Natural killer cell (primary cell): ENCODE results near the gene PSMD8. TPM values are rescaled to one million over a fixed set of nuclear protein-coding genes. Genes with fewer than 3 reads are reported as not detected.

Source experiments
- ATAC-seq, 3 donors: fragments of 150-1000 bp in 2 of 3; fragments of 200-7000 bp in 1 of 3; cut with Tn5 transposase; 1 replicate in 1 of 3; 2 replicates in 2 of 3; pipeline ENCODE4 v1.10.0; 2021; ENCODE audit warnings: mild to moderate bottlenecking in 2 of 3, moderate library complexity in 2 of 3
- DNase-seq, 2 donors: peaks; one replicate each; pipeline versions ENCODE4 v3.0.0 to v3.0.0-alpha.2; 2013 to 2021; ENCODE audit warnings: mixed read lengths in 1 of 2
- H3K27ac ChIP-seq: one replicate; pipeline ENCODE4 v1.5.1; 2013; ENCODE audit warnings: mild to moderate bottlenecking, low read length
- H3K27me3 ChIP-seq: one replicate; pipeline ENCODE4 v1.6.1; 2013; ENCODE audit warnings: low read length; ENCODE audit not compliant: control insufficient read depth, insufficient read depth
- H3K36me3 ChIP-seq: one replicate; pipeline ENCODE4 v1.6.1; 2013; ENCODE audit warnings: low read length; ENCODE audit not compliant: control insufficient read depth, insufficient read depth
- H3K4me1 ChIP-seq: one replicate; pipeline ENCODE4 v1.6.1; 2013; ENCODE audit warnings: low read length; ENCODE audit not compliant: control insufficient read depth, insufficient read depth
- H3K4me3 ChIP-seq: one replicate; pipeline ENCODE4 v1.5.1; 2013; ENCODE audit warnings: low read length
- H3K9me3 ChIP-seq: one replicate; pipeline ENCODE4 v1.6.1; 2013; ENCODE audit warnings: low read length; ENCODE audit not compliant: control insufficient read depth, insufficient read depth
- H3K27ac Mint-ChIP-seq, 2 donors: one replicate each; pipeline ENCODE4 v1.8.0; 2022; ENCODE audit warnings: mild to moderate bottlenecking in 2 of 2, mixed read lengths in 2 of 2, moderate library complexity in 1 of 2
- H3K27me3 Mint-ChIP-seq, 2 donors: one replicate each; pipeline ENCODE4 v1.8.0; 2022; ENCODE audit warnings: low read depth in 2 of 2, mixed read lengths in 2 of 2
- H3K36me3 Mint-ChIP-seq: one replicate; pipeline ENCODE4 v1.8.0; 2022; ENCODE audit warnings: mixed read lengths
- H3K4me1 Mint-ChIP-seq, 2 donors: one replicate each; pipeline ENCODE4 v1.8.0; 2022; ENCODE audit warnings: mixed read lengths in 2 of 2
- H3K4me3 Mint-ChIP-seq: one replicate; pipeline ENCODE4 v1.8.0; 2022; ENCODE audit warnings: mild to moderate bottlenecking, moderate library complexity, mixed read lengths
- H3K9me3 Mint-ChIP-seq, 2 donors: one replicate each; pipeline ENCODE4 v1.8.0; 2022; ENCODE audit warnings: mixed read lengths in 2 of 2
- WGBS: methylation state at CpG from one replicate; pipeline ENCODE4 v1.1.7; 2013; ENCODE audit warnings: missing lambda C conversion rate; ENCODE audit not compliant: insufficient coverage; 5-methylcytosine and 5-hydroxymethylcytosine counted together
- intact Hi-C: fragments of 100-400 bp; cut with micrococcal nuclease; formaldehyde crosslinking; loops from one replicate; pipeline ENCODE4 v1.14.2; 2022
- total RNA-seq, 4 donors: library from RNA; stranded (reverse); fragments of 120-200 nt in 1 of 4; gene quantifications; one replicate each; pipeline versions ENCODE4 v1.2.3 to v1.2.4, GENCODE V29; 2013 to 2022
- TF ChIP-seq, protein P1 (sequence below): fragments of 200-600 bp; IDR thresholded peaks from one replicate; pipeline ENCODE4 v1.8.0; 2022; ENCODE audit warnings: antibody characterized with exemption

PSMD8 gene
- total RNA-seq, 3 donors from 2014 or later (not counting 1 experiment from before 2014, with no cell fraction given): 109 to 115 (median 109) TPM

DNA sequence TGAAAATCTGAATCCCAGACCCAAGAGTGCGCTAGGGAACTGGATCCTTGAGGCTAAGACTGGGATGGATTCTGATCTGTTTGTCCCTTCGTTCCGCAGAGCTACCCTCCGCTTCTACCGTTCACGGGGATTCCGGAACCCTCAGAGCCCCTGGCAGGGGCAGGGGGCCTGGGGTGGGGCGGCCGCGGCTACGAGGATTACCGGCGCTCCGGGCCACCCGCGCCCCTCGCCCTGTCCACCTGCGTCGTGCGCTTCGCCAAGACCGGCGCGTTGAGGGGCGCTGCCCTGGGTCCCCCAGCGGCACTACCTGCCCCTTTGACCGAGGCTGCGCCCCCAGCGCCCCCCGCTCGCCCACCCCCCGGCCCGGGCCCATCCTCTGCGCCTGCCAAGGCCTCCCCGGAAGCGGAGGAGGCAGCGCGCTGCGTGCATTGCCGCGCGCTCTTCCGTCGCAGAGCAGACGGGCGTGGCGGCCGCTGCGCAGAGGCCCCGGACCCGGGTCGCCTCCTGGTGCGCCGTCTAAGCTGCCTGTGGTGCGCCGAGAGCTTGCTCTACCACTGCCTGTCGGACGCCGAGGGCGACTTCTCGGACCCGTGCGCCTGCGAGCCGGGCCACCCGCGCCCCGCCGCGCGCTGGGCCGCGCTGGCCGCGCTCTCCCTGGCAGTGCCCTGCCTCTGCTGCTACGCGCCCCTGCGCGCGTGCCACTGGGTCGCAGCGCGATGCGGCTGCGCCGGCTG lies 21.2 kb downstream of the PSMD8 start:
- H3K4me3 Mint-ChIP-seq: peak overlapping the region; percentile 59
- TF ChIP-seq, protein P1, sequence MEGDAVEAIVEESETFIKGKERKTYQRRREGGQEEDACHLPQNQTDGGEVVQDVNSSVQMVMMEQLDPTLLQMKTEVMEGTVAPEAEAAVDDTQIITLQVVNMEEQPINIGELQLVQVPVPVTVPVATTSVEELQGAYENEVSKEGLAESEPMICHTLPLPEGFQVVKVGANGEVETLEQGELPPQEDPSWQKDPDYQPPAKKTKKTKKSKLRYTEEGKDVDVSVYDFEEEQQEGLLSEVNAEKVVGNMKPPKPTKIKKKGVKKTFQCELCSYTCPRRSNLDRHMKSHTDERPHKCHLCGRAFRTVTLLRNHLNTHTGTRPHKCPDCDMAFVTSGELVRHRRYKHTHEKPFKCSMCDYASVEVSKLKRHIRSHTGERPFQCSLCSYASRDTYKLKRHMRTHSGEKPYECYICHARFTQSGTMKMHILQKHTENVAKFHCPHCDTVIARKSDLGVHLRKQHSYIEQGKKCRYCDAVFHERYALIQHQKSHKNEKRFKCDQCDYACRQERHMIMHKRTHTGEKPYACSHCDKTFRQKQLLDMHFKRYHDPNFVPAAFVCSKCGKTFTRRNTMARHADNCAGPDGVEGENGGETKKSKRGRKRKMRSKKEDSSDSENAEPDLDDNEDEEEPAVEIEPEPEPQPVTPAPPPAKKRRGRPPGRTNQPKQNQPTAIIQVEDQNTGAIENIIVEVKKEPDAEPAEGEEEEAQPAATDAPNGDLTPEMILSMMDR: no peak
- H3K9me3 ChIP-seq: no peaks in the 10 kb centered on the region
- peaks cover 7 to 21% of the 10 kb centered on the region in 2 donors for H3K4me1 Mint-ChIP-seq
- 7% methylated on average over 86 of the region's 86 CpGs for WGBS
- no peak overlapping the region for H3K27ac Mint-ChIP-seq
- H3K9me3 Mint-ChIP-seq: no peaks in the 10 kb centered on the region
- H3K27me3 Mint-ChIP-seq: peaks cover 44 to 48% of the 10 kb centered on the region in 2 donors
- peaks cover 20% of the 10 kb centered on the region for H3K27me3 ChIP-seq
- H3K4me3 ChIP-seq: no peak overlapping the region
- no peaks in the 10 kb centered on the region for H3K36me3 ChIP-seq
- H3K36me3 Mint-ChIP-seq: no peaks in the 10 kb centered on the region
- H3K27ac ChIP-seq: no peak overlapping the region
- intact Hi-C loops: no loop called here
- H3K4me1 ChIP-seq: peaks cover 11% of the 10 kb centered on the region
- peak in 1 of 2 donors; percentile 73 for DNase-seq
- peak; percentile 64 to 76 (median 65) for ATAC-seq

DNA sequence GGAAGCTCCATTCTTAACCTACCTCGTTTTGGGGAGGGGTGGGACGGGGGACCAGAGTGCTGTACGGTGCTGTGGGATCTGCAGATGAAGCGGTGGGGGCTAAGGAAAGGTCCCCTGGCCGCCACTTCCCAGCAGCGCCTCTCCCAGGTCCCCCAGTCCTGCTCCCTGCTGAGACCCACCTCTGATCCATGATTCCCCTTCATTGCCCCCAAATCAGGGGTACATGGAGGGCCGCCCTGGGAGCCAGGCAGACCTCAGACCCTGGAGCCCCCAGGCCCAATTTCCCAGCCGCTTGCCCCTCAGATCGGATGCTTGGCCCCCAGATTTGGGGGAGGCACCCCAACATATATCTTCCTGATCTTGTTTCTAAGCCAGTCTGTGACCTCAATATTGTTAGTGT lies 24.7 kb downstream of the PSMD8 start:
- H3K9me3 Mint-ChIP-seq: no peaks in the 10 kb centered on the region
- H3K4me3 Mint-ChIP-seq: no peak overlapping the region
- no peak for DNase-seq
- 82% methylated on average over 6 of the region's 9 CpGs for WGBS
- Histone ChIP-seq H3K27ac (no peak overlapping the region), H3K36me3 (no peaks in the 10 kb centered on the region), H3K9me3 (no peaks in the 10 kb centered on the region), H3K27me3 (peaks cover 18% of the 10 kb centered on the region), H3K4me3 (no peak overlapping the region), H3K4me1 (peaks cover 23% of the 10 kb centered on the region)
- H3K36me3 Mint-ChIP-seq: no peaks in the 10 kb centered on the region
- intact Hi-C loops: no loop called here
- peaks cover 31% of the 10 kb centered on the region in 2 donors for H3K27me3 Mint-ChIP-seq
- no peak for ATAC-seq
- H3K27ac Mint-ChIP-seq: no peak overlapping the region
- H3K4me1 Mint-ChIP-seq: peaks cover 9 to 34% of the 10 kb centered on the region in 2 donors
- TF ChIP-seq, protein P1: no peak

DNA sequence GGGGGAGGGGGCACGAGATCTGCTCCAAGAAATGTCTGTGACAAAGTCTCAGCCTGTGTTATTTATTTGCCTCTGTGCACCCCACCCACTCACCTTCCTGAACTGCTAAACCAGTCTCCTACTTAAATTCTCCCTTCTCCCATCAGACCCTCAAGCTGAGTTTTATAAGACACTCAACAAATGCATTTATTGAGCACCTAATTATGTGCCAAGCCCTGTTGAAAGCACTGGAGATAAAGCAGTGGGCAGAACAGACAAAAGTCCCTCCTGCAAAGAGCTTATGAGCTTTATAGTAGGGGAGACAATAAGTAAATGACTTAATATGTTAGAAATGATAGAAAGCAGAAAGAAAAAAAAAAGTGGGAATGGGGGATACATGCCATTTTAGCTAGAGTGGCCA lies 25.2 kb downstream of the PSMD8 start:
- TF ChIP-seq, protein P1: no peak
- Histone ChIP-seq H3K4me1 (peaks cover 24% of the 10 kb centered on the region), H3K27me3 (peaks cover 15% of the 10 kb centered on the region), H3K36me3 (no peaks in the 10 kb centered on the region), H3K9me3 (no peaks in the 10 kb centered on the region), H3K4me3 (no peak overlapping the region), H3K27ac (no peak overlapping the region)
- 64% methylated on average over 1 of the region's 1 CpG for WGBS
- ATAC-seq: no peak
- intact Hi-C loops: no loop called here
- Mint-ChIP-seq H3K4me1 (peaks cover 10 to 34% of the 10 kb centered on the region in 2 donors), H3K27ac (no peak overlapping the region), H3K4me3 (no peak overlapping the region), H3K27me3 (peaks cover 29 to 31% of the 10 kb centered on the region in 2 donors), H3K36me3 (no peaks in the 10 kb centered on the region), H3K9me3 (no peaks in the 10 kb centered on the region)
- DNase-seq: no peak
